ENCODE data around the gene TBC1D20. TPM values are rescaled to one million over a fixed set of nuclear protein-coding genes. Genes with fewer than 3 reads are reported as not detected.

Gene TBC1D20
- total and polyA plus RNA-seq, 2 donors (not counting 3 experiments of a cell fraction or from before 2014, with no cell fraction given): 34.3 to 36.1 TPM

- H2AFZ ChIP-seq (ENCODE audit: low read depth, low read length): no peak overlapping the region
- H3K27ac ChIP-seq (ENCODE audit: insufficient read depth, low read depth, low read length): no peak overlapping the region
- dilution Hi-C loops (cut with MboI; ENCODE audit: extremely low pct_ligation_motif_present, low sequenced_read_pairs): no loop called here
- no peak for DNase-seq (ENCODE audit: low read depth, low spot score)
- intact Hi-C loops (cut with micrococcal nuclease): no loop called here
- peaks cover 8 to 20% of the 10 kb centered on the region in 2 experiments for H3K36me3 ChIP-seq (ENCODE audit: control insufficient read depth in 2 of 2, extremely low read depth in 1 of 2, insufficient read depth in 2 of 2, low read length in 2 of 2)
- TF ChIP-seq POLR2AphosphoS5 (IDR thresholded peaks at IDR 0.05; ENCODE audit: insufficient read depth, low read depth, low read length) (no peak), FOS (IDR thresholded peaks at IDR 0.05; ENCODE audit: borderline replicate concordance, insufficient read depth, low read length) (no peak), GATA2 (IDR thresholded peaks at IDR 0.05; ENCODE audit: insufficient read depth, insufficient read length, low read depth, low read length) (no peak), JUN (IDR thresholded peaks at IDR 0.05; ENCODE audit: borderline replicate concordance, insufficient read depth, insufficient read length, low read depth) (no peak), MYC (IDR thresholded peaks at IDR 0.05; ENCODE audit: low read depth, low read length) (no peak), EZH2 (IDR thresholded peaks at IDR 0.05; ENCODE audit: borderline replicate concordance, low read depth, low read length, severe bottlenecking) (no peak), POLR2A (IDR thresholded peaks at IDR 0.05; ENCODE audit: low read depth, low read length) (no peak), CTCF (IDR thresholded peaks at IDR 0.05; ENCODE audit: extremely low read depth in 1 of 2, insufficient read depth in 1 of 2, low read depth in 1 of 2, low read length in 2 of 2) (no peak)
- TF ChIP-seq, protein P1, sequence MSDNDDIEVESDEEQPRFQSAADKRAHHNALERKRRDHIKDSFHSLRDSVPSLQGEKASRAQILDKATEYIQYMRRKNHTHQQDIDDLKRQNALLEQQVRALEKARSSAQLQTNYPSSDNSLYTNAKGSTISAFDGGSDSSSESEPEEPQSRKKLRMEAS (IDR thresholded peaks at IDR 0.05; ENCODE audit: insufficient read depth, insufficient read length): no peak
- CTCF ChIA-PET: no interaction called here
- no peaks in the 10 kb centered on the region for H3K79me2 ChIP-seq (ENCODE audit: control insufficient read depth, insufficient read depth, low read length)
- H3K9ac ChIP-seq (replicated peaks; ENCODE audit: extremely low read depth, insufficient read depth, low read length): no peak overlapping the region
- H4K20me1 ChIP-seq (replicated peaks; ENCODE audit: control insufficient read depth, extremely low read depth, insufficient read depth, low read length): no peaks in the 10 kb centered on the region
- no peaks in the 10 kb centered on the region for H3K9me1 ChIP-seq (replicated peaks; ENCODE audit: control insufficient read depth, extremely low read depth, insufficient read depth, low read length)
- FAIRE-seq: no peak
- POLR2A ChIA-PET: no interaction called here
- H3K27me3 ChIP-seq (ENCODE audit: control insufficient read depth in 2 of 2, insufficient read depth in 2 of 2, low read length in 2 of 2): no peaks in the 10 kb centered on the region
- no peak overlapping the region for H3K4me3 ChIP-seq (replicated peaks in 1 of 3; ENCODE audit: insufficient read depth in 1 of 3, low read depth in 1 of 3, low read length in 3 of 3)
- no TSS peak for BruUV-seq (replicated peaks)
- no peak overlapping the region for H3K4me2 ChIP-seq (ENCODE audit: insufficient read depth, low read length)
- H3K4me1 ChIP-seq (ENCODE audit: control insufficient read depth, extremely low read depth, insufficient read depth, low read length): no peaks in the 10 kb centered on the region
- H3K9me3 ChIP-seq (replicated peaks; ENCODE audit: control insufficient read depth, insufficient read depth, low read length): no peaks in the 10 kb centered on the region
Measured at GRCh38 chr20:497979-498378, 35.6 kb upstream of the TBC1D20 start.
